ENCODE measurements around the gene WDR76.
"Not testable (repeated sequence)": the region's sequence is repeated elsewhere in the genome, so short reads cannot be mapped to it uniquely, and the experiment has no call there.

DNA sequence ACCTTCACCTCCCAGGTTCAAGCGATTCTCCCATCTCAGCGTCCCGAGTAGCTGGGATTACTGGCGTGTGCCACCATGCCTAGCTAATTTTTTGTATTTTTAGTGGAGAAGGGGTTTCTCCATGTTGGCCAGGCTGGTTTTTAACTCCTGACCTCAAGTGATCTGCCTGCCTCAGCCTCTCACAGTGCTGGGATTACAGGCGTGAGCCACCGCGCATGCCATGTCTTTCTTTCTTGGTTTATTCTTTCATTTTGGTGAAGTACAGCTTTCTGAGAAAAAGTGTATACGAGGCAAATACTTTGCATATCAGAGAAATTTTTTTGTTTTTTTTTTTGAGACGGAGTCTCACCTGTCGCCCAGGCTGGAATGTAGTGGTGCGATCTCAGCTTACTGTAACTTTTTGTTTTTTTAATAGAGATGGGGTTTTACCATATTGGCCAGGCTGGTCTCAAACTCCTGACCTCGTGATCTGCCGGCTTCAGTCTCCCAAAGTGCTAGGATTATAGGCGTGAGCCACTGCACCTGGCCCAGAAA lies 4.8 kb downstream of the WDR76 start:
- TF ChIP-seq, protein P1, sequence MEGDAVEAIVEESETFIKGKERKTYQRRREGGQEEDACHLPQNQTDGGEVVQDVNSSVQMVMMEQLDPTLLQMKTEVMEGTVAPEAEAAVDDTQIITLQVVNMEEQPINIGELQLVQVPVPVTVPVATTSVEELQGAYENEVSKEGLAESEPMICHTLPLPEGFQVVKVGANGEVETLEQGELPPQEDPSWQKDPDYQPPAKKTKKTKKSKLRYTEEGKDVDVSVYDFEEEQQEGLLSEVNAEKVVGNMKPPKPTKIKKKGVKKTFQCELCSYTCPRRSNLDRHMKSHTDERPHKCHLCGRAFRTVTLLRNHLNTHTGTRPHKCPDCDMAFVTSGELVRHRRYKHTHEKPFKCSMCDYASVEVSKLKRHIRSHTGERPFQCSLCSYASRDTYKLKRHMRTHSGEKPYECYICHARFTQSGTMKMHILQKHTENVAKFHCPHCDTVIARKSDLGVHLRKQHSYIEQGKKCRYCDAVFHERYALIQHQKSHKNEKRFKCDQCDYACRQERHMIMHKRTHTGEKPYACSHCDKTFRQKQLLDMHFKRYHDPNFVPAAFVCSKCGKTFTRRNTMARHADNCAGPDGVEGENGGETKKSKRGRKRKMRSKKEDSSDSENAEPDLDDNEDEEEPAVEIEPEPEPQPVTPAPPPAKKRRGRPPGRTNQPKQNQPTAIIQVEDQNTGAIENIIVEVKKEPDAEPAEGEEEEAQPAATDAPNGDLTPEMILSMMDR (IDR thresholded peaks at IDR 0.05; ENCODE audit: insufficient read depth, low read depth, low read length), result not testable (repeated sequence)
- not testable (repeated sequence) for TF ChIP-seq EZH2 (IDR thresholded peaks at IDR 0.05; ENCODE audit: insufficient read depth, low read length)
